HG03521 (cell line): Measurements from ENCODE around the gene SOHLH2.

ENCODE experiments used
- ATAC-seq: cut with Tn5 transposase; IDR thresholded peaks from one replicate; pipeline ENCODE4 v1.9.1; 2021; ENCODE audit warnings: mild to moderate bottlenecking, moderate library complexity; ENCODE audit not compliant: unreplicated experiment

SOHLH2 gene

GRCh38 chr13:36214163-36214921, at the start of gene SOHLH2:
Gene SOHLH2, minus strand, starts transcription at chr13:36214556. Its CDS starts 30 bp downstream, at chr13:36214526.
- no peak for ATAC-seq

- ATAC-seq = no peak
These were observed 47.6 kb upstream of the SOHLH2 start for GRCh38 chr13:36261976-36262375.

GRCh38 chr13:36261011-36261410, 46.7 kb upstream of the SOHLH2 start:
- no peak for ATAC-seq

- ATAC-seq = no peak
These were observed 45.2 kb upstream of the SOHLH2 start for GRCh38 chr13:36259361-36260137.

- no peak for ATAC-seq
These were observed 44.5 kb upstream of the SOHLH2 start for GRCh38 chr13:36258831-36259230.

GRCh38 chr13:36251526-36251925, 37.2 kb upstream of the SOHLH2 start:
- no peak for ATAC-seq

- no peak for ATAC-seq
These were observed 36.7 kb upstream of the SOHLH2 start for GRCh38 chr13:36251017-36251416.

- ATAC-seq = no peak
These were observed 34.3 kb upstream of the SOHLH2 start for GRCh38 chr13:36248700-36249099.

- no peak for ATAC-seq
These were observed 30.6 kb upstream of the SOHLH2 start for GRCh38 chr13:36244990-36245389.

- ATAC-seq = no peak
These were observed 29.7 kb upstream of the SOHLH2 start for GRCh38 chr13:36244073-36244472.

- ATAC-seq = no peak
These were observed 28.4 kb upstream of the SOHLH2 start for GRCh38 chr13:36242761-36243160.

- no peak for ATAC-seq
These were observed 16.9 kb upstream of the SOHLH2 start for GRCh38 chr13:36231236-36231635.

GRCh38 chr13:36224730-36225129, 10.4 kb upstream of the SOHLH2 start:
- ATAC-seq = no peak

GRCh38 chr13:36219883-36220282, 5.5 kb upstream of the SOHLH2 start:
- ATAC-seq = no peak

- no peak for ATAC-seq
These were observed 3.1 kb upstream of the SOHLH2 start for GRCh38 chr13:36217456-36217855.

GRCh38 chr13:36212789-36213188, 1.6 kb downstream of the SOHLH2 start:
- no peak for ATAC-seq

GRCh38 chr13:36211567-36211966, 2.8 kb downstream of the SOHLH2 start:
- ATAC-seq = no peak

- no peak for ATAC-seq
These were observed 3.6 kb downstream of the SOHLH2 start for GRCh38 chr13:36210738-36211137.

- ATAC-seq = no peak
These were observed 6.7 kb downstream of the SOHLH2 start for GRCh38 chr13:36207672-36208071.

- ATAC-seq = no peak
These were observed 21.1 kb downstream of the SOHLH2 start for GRCh38 chr13:36193151-36193855.

GRCh38 chr13:36192166-36192565, 22.2 kb downstream of the SOHLH2 start:
- no peak for ATAC-seq

GRCh38 chr13:36190771-36191170, 23.6 kb downstream of the SOHLH2 start:
- ATAC-seq = no peak
